ENCODE measurements around the gene TBX19. TPM values are rescaled to one million over a fixed set of nuclear protein-coding genes. Genes with fewer than 3 reads are reported as not detected.

Gene TBX19
- total and polyA plus RNA-seq, 2 of the 4 experiments (the other 2 are of a cell fraction): 0.18 to 0.89 TPM

- Histone ChIP-seq H3K4me1 (ENCODE audit: control insufficient read depth, insufficient read depth, low read length) (no peaks in the 10 kb centered on the region), H4K91ac (ENCODE audit: insufficient read depth, low read depth, low read length) (no peak overlapping the region), H4K8ac (ENCODE audit: low read depth in 2 of 2, low read length in 2 of 2) (no peak overlapping the region), H3K18ac (ENCODE audit: low read depth, low read length) (no peak overlapping the region), H3K9me3 (ENCODE audit: control insufficient read depth, insufficient read depth, low read length) (no peaks in the 10 kb centered on the region), H3K4ac (ENCODE audit: low read depth, low read length) (no peak overlapping the region), H3K4me3 (ENCODE audit: insufficient read depth, low read depth, low read length) (no peak overlapping the region), H3K36me3 (ENCODE audit: control insufficient read depth, insufficient read depth, low read length) (no peaks in the 10 kb centered on the region), H2AFZ (replicated peaks; ENCODE audit: low read length, poor library complexity) (no peak overlapping the region), H4K20me1 (ENCODE audit: insufficient read depth, low read length) (no peaks in the 10 kb centered on the region), H3K27me3 (ENCODE audit: control insufficient read depth, insufficient read depth, low read length) (no peaks in the 10 kb centered on the region), H3K9ac (ENCODE audit: low read depth, low read length) (no peak overlapping the region), H2BK15ac (ENCODE audit: low read depth, low read length) (no peak overlapping the region), H3K79me1 (ENCODE audit: low read depth in 1 of 2, low read length in 2 of 2) (no peaks in the 10 kb centered on the region), H3K9me1 (ENCODE audit: insufficient read depth, low read length) (no peaks in the 10 kb centered on the region), H3K27ac (ENCODE audit: insufficient read depth, low read length) (no peak overlapping the region), H3K56ac (ENCODE audit: extremely low read depth, insufficient read depth, low read length) (no peak overlapping the region), H3K4me2 (ENCODE audit: low read depth, low read length) (no peak overlapping the region), H3K14ac (replicated peaks; ENCODE audit: low read depth, low read length) (no peak overlapping the region), H2BK20ac (ENCODE audit: low read depth, low read length) (no peak overlapping the region), H2AK5ac (ENCODE audit: low read depth, low read length) (no peak overlapping the region), H4K5ac (ENCODE audit: low read depth, low read length) (no peak overlapping the region), H2AK9ac (replicated peaks; ENCODE audit: low read depth, low read length, poor library complexity) (no peak overlapping the region), H2BK5ac (ENCODE audit: low read depth, low read length, poor library complexity, severe bottlenecking) (no peak overlapping the region), H2BK120ac (ENCODE audit: low read depth, low read length) (no peak overlapping the region), H3K23ac (ENCODE audit: low read depth, low read length) (no peak overlapping the region)
- no peak for ATAC-seq (ENCODE audit: low read depth)
- TF ChIP-seq MAFK (IDR thresholded peaks at IDR 0.05; ENCODE audit: low read depth, low read length) (no peak), BHLHE40 (IDR thresholded peaks at IDR 0.05; ENCODE audit: low read depth, low read length) (no peak), MAZ (IDR thresholded peaks at IDR 0.05; ENCODE audit: borderline replicate concordance, low read depth, low read length) (no peak)
- ChIA-PET CTCF (no interaction called here), POLR2A (ENCODE audit: unreplicated experiment) (no interaction called here)
- intact Hi-C loops (cut with micrococcal nuclease) (loop anchor here (5.0 kb wide), 1 partner anchor 586 kb away; no protein-coding TSS in a partner anchor), dilution Hi-C loops (cut with HindIII; ENCODE audit: low sequenced_read_pairs, unreplicated experiment) (no loop called here), in situ Hi-C loops (cut with MboI; ENCODE audit: low sequenced_read_pairs) (loop anchor here (25.0 kb wide), 1 partner anchor 1016 kb away; the partner anchor contains the start of genes BLZF1 and NME7)
- no peak for DNase-seq
- 80% methylated on average over 1 of the region's 1 CpG; no CpG with 5 or more reads in 1 of the 2 experiments for WGBS, 2 experiments (ENCODE audit: extremely low coverage in 2 of 2, insufficient read length in 1 of 2)
- BruUV-seq (replicated peaks): no TSS peak
These were observed 65.3 kb downstream of the TBX19 start for GRCh38 chr1:168345939-168346338.
